A549 (cell line): ENCODE results near the gene ZNF627.

Source experiments
- CHD2 ChIP-seq: fragments of 150-350 bp; IDR thresholded peaks from 2 replicates; pipeline ENCODE4 v1.6.1; 2014; ENCODE audit warnings: low read length; ENCODE audit not compliant: partially characterized antibody
- CHD4 ChIP-seq: fragments of 200-600 bp; sonication (generic); IDR thresholded peaks from 2 replicates; pipeline ENCODE4 v1.6.1; 2016; ENCODE audit warnings: antibody characterized with exemption, mild to moderate bottlenecking, borderline replicate concordance
- CTCF ChIP-seq: fragments of >200 bp; sonication (Bioruptor Twin); formaldehyde crosslinking; IDR thresholded peaks from 3 replicates; pipeline ENCODE4 v1.5.1; 2016
- JUNB ChIP-seq: fragments of >200 bp; sonication (Bioruptor Twin); formaldehyde crosslinking; IDR thresholded peaks from 2 replicates; pipeline ENCODE4 v1.6.1; 2016
- KDM5A ChIP-seq: fragments of 200-600 bp; sonication (generic); IDR thresholded peaks from 2 replicates; pipeline ENCODE4 v1.6.1; 2016; ENCODE audit warnings: antibody characterized with exemption, mild to moderate bottlenecking
- MYC ChIP-seq: IDR thresholded peaks from 2 replicates; pipeline ENCODE4 v1.6.1; 2012; ENCODE audit warnings: mild to moderate bottlenecking, inconsistent platforms, low read length, improper control_type of control experiment, borderline replicate concordance
- POLR2A ChIP-seq: IDR thresholded peaks from 2 replicates; pipeline ENCODE4 v1.6.1; 2012; ENCODE audit warnings: mild to moderate bottlenecking, low read length
- RAD21 ChIP-seq, 2 experiments: fragments of >200 bp in 1 of 2; sonication (Bioruptor Twin) in 1 of 2; formaldehyde crosslinking in 1 of 2; IDR thresholded peaks in 1 of 2; conservative IDR thresholded peaks in 1 of 2; 2 replicates in 1 of 2; 3 replicates in 1 of 2; pipeline ENCODE4 v1.6.1; 2012 to 2018; ENCODE audit warnings: inconsistent platforms in 1 of 2
- RCOR1 ChIP-seq: fragments of 150-350 bp; IDR thresholded peaks from 2 replicates; pipeline ENCODE4 v1.6.1; 2014; ENCODE audit warnings: antibody characterized with exemption, low read length, low read depth
- RFX5 ChIP-seq: fragments of 450-650 bp; IDR thresholded peaks from 2 replicates; pipeline ENCODE4 v1.7.1; 2014; ENCODE audit warnings: antibody characterized with exemption, mild to moderate bottlenecking, moderate library complexity
- SMC3 ChIP-seq: fragments of >200 bp; sonication (Bioruptor Twin); formaldehyde crosslinking; IDR thresholded peaks from 3 replicates; pipeline ENCODE4 v1.6.1; 2018; ENCODE audit warnings: inconsistent platforms
- ZC3H11A ChIP-seq: fragments of 450-650 bp; IDR thresholded peaks from 2 replicates; pipeline ENCODE4 v1.6.1; 2014; ENCODE audit warnings: antibody characterized with exemption, mild to moderate bottlenecking
- TF ChIP-seq, protein P1 (sequence below): fragments of 200-600 bp; sonication (generic); IDR thresholded peaks from 2 replicates; pipeline ENCODE4 v1.6.1; 2016; ENCODE audit warnings: antibody characterized with exemption, mild to moderate bottlenecking, moderate library complexity

DNA sequence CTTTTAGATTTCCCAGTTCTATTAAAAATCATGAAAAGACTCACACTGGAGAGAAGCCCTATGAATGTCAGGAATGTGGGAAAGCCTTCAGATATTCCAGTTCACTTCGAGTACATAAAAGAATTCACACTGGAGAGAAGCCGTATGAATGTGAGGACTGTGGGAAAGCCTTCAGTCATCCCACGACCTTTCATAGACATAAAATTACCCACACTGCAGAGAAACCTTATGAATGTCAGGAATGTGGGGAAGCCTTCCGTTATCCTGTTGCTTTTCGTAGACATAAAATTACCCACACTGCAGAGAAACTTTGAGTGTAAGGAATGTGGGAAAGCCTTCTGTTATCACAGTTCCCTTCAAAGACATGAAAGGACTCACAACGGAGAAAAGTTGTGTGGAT lies 55.2 kb downstream of the ZNF627 start:
- TF ChIP-seq RFX5: no peak
- no peak for TF ChIP-seq CTCF
- no peak for TF ChIP-seq RAD21 (conservative IDR thresholded peaks at IDR 0.05 in 1 of 2, IDR thresholded peaks at IDR 0.05 in 1 of 2)
- TF ChIP-seq RCOR1: no peak
- TF ChIP-seq, protein P1, sequence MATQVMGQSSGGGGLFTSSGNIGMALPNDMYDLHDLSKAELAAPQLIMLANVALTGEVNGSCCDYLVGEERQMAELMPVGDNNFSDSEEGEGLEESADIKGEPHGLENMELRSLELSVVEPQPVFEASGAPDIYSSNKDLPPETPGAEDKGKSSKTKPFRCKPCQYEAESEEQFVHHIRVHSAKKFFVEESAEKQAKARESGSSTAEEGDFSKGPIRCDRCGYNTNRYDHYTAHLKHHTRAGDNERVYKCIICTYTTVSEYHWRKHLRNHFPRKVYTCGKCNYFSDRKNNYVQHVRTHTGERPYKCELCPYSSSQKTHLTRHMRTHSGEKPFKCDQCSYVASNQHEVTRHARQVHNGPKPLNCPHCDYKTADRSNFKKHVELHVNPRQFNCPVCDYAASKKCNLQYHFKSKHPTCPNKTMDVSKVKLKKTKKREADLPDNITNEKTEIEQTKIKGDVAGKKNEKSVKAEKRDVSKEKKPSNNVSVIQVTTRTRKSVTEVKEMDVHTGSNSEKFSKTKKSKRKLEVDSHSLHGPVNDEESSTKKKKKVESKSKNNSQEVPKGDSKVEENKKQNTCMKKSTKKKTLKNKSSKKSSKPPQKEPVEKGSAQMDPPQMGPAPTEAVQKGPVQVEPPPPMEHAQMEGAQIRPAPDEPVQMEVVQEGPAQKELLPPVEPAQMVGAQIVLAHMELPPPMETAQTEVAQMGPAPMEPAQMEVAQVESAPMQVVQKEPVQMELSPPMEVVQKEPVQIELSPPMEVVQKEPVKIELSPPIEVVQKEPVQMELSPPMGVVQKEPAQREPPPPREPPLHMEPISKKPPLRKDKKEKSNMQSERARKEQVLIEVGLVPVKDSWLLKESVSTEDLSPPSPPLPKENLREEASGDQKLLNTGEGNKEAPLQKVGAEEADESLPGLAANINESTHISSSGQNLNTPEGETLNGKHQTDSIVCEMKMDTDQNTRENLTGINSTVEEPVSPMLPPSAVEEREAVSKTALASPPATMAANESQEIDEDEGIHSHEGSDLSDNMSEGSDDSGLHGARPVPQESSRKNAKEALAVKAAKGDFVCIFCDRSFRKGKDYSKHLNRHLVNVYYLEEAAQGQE: no peak
- TF ChIP-seq ZC3H11A: no peak
- no peak for TF ChIP-seq POLR2A
- no peak for TF ChIP-seq MYC
- TF ChIP-seq CHD2: no peak
- no peak for TF ChIP-seq CHD4
- no peak for TF ChIP-seq KDM5A
- TF ChIP-seq SMC3: no peak
- no peak for TF ChIP-seq JUNB
